Panc1 (cell line): ENCODE results near the gene TCEA3.

Source experiments
- CTCF ChIP-seq: fragments of 450-650 bp; IDR thresholded peaks from 2 replicates; pipeline ENCODE4 v1.5.1; 2017; ENCODE audit warnings: mild to moderate bottlenecking
- POLR2AphosphoS5 ChIP-seq: IDR thresholded peaks from 2 replicates; pipeline ENCODE4 v1.6.1; 2012; ENCODE audit warnings: mild to moderate bottlenecking, low read depth, low read length, moderate library complexity
- REST ChIP-seq, 2 experiments: IDR thresholded peaks; 2 replicates each; pipeline ENCODE4 v1.6.1; 2011 to 2012; ENCODE audit warnings: low read depth in 2 of 2, control low read depth in 1 of 2, low read length in 1 of 2, mild to moderate bottlenecking in 1 of 2, moderate library complexity in 1 of 2; ENCODE audit not compliant: insufficient read depth in 1 of 2
- TCF7L2 ChIP-seq: IDR thresholded peaks from 2 replicates; pipeline ENCODE4 v1.6.1; 2011; ENCODE audit warnings: mild to moderate bottlenecking, low read depth, low read length, inconsistent platforms

- TF ChIP-seq CTCF (no peak), POLR2AphosphoS5 (no peak), REST (IDR thresholded peaks at IDR 0.05; ENCODE audit: insufficient read depth in 1 of 2, low read depth in 2 of 2, low read length in 1 of 2) (no peak), TCF7L2 (no peak)
Measured at GRCh38 chr1:23397908-23398307, 26.6 kb downstream of the TCEA3 start.
